Activated CD4-positive, alpha-beta T cell treated with anti-CD3 and anti-CD28 coated beads, Interleukin-2, Interleukin-4, amounts not matched to agents 100 ng/mL and 50 ng/mL, durations not matched to agents 16 hours and 8 hours (primary cell): ENCODE measurements around the gene PCDHGA7.
"Not testable (repeated sequence)": the region's sequence is repeated elsewhere in the genome, so short reads cannot be mapped to it uniquely, and the experiment has no call there.

ENCODE experiments used
- DNase-seq: peaks from one replicate; pipeline ENCODE4 v3.0.0-alpha.2; 2020; ENCODE audit warnings: low spot score

PCDHGA7 gene

DNA sequence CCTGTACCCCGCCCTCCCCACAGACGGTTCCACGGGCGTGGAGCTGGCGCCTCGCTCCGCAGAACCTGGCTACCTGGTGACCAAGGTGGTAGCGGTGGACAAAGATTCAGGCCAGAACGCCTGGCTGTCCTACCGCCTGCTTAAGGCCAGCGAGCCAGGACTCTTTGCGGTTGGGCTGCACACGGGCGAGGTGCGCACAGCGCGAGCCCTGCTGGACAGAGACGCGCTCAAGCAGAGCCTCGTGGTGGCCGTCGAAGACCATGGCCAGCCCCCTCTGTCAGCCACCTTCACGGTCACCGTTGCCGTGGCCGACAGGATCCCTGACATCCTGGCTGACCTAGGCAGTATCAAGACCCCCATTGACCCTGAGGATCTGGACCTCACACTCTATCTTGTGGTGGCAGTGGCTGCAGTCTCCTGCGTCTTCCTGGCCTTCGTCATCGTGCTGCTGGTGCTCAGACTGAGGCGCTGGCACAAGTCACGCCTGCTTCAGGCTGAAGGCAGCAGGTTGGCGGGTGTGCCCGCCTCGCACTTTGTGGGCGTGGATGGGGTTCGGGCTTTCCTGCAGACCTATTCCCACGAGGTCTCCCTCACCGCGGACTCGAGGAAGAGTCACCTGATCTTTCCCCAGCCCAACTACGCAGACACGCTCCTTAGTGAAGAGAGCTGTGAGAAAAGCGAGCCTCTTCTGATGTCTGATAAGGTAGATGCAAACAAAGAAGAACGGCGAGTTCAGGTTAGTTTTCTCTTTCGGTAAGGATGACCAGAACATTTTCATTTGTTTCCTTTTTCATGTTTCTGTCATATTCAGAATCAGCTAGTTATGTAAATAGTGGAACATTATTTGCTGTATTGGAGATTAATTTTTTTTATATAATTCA lies 16.3 kb upstream of the PCDHGA7 start:
- DNase-seq, result no peak

DNA sequence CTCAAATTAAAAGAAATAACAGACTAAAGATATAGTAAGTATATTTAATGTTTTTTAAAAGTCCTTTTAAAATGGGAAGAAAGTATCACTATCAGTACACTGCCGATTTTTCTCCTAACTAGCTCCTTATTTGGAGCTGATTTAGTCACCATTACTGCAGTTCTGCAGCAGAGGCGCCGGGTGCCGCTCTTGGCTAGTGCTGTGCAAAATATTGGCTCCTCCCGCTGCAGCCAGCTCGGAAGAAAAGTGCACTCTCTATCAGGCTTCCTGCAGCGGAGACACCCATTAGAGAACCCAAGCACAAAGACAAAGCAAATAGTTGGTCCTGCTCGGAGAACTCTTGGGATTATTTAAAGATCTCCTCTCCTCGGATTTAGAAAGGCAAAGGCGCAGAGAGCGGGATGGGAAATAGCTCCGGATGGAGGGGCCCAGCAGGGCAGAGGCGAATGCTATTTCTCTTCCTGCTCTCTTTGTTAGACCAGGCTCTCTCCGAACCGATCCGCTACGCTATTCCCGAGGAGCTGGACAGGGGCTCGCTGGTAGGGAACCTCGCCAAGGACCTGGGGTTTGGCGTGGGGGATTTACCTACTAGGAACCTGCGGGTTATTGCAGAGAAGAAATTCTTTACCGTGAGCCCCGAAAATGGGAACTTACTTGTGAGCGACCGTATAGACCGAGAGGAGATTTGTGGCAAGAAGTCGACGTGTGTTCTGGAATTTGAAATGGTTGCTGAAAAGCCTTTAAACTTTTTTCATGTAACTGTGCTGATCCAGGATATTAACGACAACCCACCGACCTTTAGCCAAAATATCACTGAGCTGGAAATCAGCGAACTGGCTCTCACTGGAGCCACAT lies 12.3 kb upstream of the PCDHGA7 start, which contains the start of gene PCDHGB3:
TSS of gene PCDHGB3 (plus strand) at position 249 of the 855 bp plus-strand sequence. CDS start at position 402, 153 bp downstream.
- DNase-seq, result peak; percentile 19

DNA sequence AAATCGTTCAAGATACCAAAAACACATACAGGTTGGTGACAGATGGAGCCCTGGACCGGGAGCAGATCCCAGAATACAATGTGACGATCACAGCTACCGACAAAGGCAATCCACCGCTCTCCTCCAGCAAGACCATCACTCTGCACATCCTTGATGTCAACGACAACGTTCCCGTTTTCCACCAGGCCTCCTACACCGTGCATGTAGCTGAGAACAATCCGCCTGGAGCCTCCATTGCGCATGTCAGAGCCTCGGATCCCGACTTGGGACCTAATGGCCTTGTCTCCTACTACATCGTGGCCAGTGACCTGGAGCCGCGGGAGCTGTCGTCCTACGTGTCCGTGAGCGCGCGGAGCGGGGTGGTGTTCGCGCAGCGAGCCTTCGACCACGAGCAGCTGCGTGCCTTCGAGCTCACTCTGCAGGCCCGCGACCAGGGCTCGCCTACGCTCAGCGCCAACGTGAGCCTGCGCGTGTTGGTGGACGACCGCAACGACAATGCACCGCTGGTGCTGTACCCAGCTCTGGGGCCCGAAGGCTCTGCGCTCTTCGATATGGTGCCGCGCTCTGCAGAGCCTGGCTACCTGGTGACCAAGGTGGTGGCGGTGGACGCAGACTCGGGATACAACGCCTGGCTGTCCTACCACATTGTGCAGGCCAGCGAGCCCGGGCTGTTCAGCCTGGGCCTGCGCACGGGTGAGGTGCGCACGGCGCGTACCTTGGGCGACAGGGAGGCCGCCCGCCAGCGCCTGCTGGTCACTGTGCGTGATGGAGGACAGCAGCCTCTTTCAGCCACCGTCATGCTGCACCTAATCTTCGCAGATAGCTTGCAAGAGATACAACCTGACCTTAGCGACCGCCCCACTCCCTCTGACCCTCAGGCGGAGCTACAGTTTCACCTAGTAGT lies 10.7 kb upstream of the PCDHGA7 start:
- DNase-seq, result no peak

DNA sequence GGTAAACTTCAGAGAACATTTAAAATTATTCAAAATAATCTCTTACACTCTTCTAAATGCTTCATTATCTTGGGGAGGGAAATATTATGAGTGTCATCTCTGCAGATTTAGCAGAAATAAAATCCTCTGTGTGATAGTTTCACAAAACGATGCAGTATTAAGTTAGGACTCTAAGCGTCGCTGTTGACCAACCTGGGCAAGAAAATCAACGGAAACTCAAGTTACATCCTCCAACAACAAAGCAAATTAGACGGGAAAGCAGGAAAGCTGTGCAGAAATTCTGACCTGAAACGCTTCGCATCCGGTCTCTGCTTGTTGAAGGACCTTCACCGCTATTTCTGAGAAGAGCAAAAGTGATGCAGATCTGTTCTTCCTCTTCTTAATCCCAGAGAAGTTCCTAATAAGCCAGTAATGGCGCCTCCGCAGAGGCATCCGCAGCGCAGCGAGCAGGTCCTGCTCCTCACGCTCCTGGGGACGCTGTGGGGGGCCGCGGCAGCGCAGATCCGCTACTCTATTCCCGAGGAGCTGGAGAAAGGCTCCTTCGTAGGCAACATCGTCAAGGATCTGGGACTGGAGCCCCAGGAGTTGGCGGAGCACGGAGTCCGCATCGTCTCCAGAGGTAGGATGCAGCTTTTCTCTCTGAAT lies 8.7 kb upstream of the PCDHGA7 start, which contains the start of gene PCDHGA6:
TSS of gene PCDHGA6 (plus strand) at position 219 of the 645 bp plus-strand sequence. CDS start at position 412, 193 bp downstream.
- no peak for DNase-seq

DNA sequence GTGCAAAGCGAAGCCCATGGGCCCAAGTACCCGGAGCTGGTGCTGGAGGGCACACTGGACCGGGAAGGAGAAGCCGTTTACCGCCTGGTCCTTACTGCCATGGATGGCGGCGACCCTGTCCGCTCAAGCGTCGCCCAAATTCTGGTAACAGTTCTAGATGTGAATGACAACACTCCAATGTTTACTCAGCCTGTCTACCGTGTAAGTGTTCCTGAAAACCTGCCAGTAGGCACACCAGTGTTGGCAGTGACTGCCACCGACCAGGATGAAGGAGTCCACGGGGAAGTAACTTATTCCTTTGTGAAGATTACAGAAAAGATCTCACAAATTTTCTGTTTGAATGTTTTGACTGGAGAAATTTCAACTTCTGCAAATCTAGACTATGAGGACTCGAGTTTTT lies 7.9 kb upstream of the PCDHGA7 start:
- DNase-seq, result no peak

DNA sequence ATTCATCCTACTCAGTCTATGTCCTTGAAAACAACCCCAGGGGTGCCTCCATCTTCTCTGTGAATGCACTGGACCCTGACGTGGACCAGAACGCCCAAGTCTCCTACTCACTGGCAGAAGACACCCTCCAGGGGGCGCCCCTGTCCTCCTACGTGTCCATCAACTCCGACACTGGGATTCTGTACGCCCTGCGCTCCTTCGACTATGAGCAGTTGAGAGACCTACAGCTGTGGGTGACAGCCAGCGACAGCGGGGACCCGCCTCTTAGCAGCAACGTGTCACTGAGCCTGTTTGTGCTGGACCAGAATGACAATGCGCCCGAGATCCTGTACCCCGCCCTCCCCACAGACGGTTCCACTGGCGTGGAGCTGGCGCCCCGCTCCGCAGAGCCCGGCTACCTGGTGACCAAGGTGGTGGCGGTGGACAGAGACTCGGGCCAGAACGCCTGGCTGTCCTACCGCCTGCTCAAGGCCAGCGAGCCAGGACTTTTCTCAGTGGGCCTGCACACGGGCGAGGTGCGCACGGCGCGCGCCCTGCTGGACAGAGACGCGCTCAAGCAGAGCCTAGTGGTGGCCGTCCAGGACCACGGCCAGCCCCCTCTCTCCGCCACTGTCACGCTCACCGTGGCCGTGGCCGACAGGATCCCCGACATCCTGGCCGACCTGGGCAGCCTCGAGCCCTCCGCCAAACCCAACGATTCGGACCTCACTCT lies 6.9 kb upstream of the PCDHGA7 start:
- not testable (repeated sequence) for DNase-seq

DNA sequence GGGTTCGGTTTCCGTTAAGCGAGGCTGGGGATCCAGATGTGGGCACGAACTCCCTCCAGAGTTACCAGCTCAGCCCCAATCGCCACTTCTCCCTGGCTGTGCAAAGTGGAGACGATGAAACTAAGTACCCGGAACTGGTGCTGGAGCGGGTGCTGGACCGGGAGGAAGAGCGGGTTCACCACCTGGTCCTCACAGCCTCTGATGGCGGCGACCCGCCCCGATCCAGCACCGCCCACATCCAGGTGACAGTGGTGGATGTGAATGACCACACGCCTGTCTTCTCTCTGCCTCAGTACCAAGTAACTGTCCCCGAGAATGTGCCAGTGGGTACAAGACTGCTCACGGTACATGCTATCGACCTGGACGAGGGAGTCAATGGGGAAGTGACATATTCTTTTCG lies 803 bp downstream of the PCDHGA7 start:
- DNase-seq, result no peak

DNA sequence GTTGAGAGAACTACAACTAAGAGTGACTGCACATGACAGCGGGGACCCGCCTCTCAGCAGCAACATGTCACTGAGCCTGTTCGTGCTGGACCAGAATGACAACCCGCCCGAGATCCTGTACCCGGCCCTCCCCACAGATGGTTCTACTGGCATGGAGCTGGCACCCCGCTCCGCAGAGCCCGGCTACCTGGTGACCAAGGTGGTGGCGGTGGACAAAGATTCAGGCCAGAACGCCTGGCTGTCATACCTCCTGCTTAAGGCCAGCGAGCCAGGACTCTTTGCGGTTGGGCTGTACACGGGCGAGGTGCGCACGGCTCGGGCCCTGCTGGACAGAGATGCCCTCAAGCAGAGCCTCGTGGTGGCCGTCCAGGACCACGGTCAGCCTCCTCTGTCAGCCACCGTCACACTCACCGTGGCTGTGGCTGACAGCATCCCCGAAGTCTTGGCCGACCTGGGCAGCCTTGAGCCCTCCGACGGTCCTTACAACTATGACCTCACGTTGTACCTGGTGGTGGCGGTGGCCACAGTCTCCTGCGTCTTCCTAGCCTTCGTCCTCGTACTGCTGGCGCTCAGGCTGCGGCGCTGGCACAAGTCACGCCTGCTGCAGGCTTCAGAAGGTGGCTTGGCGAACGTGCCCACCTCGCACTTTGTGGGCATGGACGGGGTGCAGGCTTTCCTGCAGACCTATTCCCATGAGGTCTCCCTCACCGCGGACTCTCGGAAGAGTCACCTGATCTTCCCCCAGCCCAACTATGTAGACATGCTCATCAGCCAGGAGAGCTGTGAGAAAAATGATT lies 2.1 kb downstream of the PCDHGA7 start:
- DNase-seq, result no peak

DNA sequence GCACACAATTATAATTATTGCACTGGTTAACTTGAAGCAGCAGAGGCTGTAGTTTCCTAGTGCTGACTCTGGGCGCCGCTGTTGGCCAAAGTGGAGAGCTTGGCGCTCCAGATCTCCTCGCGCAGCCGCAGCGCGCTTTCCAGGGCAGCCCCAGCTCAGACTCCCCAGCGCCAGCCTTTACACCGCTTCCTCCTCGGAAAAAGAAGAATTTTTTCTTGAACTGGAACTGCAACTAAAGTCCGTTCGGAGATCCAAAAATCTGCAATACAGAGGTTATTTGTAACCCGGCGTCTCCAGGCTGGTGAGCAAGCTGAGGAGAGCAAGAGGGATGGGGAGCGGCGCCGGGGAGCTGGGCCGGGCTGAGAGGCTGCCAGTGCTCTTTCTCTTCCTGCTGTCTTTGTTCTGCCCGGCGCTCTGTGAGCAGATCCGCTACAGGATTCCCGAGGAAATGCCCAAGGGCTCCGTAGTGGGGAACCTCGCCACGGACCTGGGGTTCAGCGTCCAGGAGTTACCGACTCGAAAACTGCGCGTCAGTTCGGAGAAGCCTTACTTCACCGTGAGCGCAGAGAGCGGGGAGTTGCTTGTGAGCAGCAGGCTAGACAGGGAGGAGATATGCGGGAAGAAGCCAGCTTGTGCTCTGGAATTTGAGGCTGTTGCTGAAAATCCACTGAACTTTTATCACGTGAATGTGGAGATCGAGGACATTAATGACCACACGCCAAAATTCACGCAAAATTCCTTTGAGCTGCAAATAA lies 5.2 kb downstream of the PCDHGA7 start, which contains the start of gene PCDHGB4:
TSS of gene PCDHGB4 (plus strand) at position 142 of the 755 bp plus-strand sequence. CDS start at position 329, 187 bp downstream.
- peak; percentile 25 for DNase-seq

DNA sequence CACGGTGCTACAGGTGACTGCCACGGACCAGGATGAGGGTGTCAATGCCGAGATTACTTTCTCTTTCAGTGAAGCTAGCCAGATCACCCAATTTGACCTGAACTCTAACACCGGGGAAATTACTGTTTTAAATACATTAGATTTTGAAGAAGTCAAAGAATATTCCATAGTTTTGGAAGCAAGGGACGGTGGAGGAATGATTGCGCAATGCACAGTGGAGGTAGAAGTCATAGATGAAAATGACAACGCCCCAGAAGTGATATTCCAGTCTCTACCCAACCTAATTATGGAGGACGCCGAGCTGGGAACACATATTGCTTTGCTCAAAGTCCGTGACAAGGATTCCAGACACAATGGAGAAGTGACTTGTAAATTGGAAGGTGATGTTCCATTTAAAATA lies 6.1 kb downstream of the PCDHGA7 start:
- no peak for DNase-seq

DNA sequence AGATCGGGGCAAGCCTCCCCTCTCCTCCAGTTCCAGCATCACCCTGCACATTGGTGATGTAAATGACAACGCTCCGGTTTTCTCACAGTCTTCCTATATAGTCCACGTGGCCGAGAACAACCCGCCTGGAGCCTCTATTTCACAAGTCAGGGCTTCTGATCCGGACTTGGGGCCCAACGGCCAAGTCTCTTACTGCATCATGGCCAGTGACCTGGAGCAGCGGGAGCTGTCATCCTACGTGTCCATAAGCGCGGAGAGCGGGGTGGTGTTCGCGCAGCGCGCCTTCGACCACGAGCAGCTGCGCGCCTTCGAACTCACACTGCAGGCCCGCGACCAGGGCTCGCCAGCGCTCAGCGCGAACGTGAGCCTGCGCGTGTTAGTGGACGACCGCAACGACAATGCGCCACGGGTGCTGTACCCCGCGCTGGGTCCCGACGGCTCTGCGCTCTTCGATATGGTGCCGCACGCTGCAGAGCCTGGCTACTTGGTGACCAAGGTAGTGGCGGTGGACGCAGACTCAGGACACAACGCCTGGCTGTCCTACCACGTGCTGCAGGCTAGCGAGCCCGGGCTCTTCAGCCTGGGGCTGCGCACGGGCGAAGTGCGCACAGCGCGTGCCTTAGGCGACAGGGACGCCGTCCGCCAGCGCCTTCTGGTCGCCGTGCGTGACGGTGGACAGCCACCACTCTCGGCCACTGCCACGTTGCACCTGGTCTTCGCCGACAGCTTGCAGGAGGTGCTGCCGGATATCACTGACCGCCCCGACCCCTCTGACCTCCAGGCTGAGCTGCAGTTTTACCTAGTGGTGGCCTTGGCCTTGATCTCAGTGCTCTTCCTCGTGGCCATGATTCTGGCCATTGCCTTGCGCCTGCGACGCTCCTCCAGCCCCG lies 6.9 kb downstream of the PCDHGA7 start:
- no peak for DNase-seq

DNA sequence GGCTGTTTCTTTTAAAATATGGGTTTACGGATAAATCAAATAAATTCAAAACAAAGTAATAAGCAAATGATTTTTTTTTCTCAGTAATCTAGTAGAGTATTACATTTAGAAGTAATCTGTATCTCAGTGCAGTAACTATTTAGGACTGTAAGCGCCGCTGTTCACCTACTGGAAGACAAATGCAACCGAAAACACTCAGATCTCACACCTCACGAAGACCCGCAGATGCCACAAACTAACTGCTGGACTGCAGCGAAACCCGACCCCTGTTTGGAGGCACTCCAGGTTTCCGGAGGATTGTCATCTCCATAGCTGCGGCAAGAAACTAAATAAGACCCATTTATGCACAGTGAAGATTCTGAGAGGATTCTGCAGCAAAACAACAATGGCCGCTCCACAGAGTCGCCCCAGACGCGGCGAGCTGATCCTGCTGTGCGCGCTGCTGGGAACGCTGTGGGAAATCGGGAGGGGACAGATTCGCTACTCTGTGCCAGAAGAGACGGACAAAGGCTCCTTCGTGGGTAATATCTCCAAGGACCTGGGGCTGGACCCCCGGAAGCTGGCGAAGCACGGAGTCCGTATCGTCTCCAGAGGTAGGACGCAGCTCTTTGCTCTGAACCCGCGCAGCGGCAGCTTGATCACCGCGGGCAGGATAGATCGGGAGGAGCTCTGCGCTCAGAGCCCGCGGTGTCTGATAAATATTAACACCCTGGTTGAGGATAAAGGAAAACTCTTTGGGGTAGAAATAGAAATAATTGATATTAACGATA lies 10.1 kb downstream of the PCDHGA7 start, which contains the start of gene PCDHGA8:
TSS of gene PCDHGA8 (plus strand) at position 205 of the 770 bp plus-strand sequence. CDS start at position 386, 181 bp downstream.
- no peak for DNase-seq

DNA sequence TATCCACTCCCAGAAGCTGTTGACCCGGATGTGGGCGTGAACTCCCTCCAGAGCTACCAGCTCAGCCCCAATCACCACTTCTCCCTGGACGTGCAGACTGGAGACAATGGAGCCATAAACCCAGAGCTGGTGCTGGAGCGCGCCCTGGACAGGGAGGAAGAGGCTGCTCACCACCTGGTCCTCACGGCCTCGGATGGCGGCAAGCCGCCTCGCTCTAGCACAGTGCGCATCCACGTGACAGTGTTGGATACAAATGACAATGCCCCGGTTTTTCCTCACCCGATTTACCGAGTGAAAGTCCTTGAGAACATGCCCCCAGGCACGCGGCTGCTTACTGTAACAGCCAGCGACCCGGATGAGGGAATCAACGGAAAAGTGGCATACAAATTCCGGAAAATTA lies 10.7 kb downstream of the PCDHGA7 start:
- no peak for DNase-seq

DNA sequence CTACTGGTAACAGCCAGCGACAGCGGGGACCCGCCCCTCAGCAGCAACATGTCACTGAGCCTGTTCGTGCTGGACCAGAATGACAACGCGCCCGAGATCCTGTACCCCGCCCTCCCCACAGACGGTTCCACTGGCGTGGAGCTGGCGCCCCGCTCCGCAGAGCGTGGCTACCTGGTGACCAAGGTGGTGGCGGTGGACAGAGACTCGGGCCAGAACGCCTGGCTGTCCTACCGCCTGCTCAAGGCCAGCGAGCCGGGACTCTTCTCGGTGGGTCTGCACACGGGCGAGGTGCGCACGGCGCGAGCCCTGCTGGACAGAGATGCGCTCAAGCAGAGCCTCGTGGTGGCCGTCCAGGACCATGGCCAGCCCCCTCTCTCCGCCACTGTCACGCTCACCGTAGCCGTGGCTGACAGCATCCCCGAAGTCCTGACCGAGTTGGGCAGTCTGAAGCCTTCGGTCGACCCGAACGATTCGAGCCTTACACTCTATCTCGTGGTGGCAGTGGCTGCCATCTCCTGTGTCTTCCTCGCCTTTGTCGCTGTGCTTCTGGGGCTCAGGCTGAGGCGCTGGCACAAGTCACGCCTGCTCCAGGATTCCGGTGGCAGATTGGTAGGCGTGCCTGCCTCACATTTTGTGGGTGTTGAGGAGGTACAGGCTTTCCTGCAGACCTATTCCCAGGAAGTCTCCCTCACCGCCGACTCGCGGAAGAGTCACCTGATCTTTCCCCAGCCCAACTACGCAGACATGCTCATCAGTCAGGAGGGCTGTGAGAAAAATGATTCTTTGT lies 12.1 kb downstream of the PCDHGA7 start:
- DNase-seq, result not testable (repeated sequence)

DNA sequence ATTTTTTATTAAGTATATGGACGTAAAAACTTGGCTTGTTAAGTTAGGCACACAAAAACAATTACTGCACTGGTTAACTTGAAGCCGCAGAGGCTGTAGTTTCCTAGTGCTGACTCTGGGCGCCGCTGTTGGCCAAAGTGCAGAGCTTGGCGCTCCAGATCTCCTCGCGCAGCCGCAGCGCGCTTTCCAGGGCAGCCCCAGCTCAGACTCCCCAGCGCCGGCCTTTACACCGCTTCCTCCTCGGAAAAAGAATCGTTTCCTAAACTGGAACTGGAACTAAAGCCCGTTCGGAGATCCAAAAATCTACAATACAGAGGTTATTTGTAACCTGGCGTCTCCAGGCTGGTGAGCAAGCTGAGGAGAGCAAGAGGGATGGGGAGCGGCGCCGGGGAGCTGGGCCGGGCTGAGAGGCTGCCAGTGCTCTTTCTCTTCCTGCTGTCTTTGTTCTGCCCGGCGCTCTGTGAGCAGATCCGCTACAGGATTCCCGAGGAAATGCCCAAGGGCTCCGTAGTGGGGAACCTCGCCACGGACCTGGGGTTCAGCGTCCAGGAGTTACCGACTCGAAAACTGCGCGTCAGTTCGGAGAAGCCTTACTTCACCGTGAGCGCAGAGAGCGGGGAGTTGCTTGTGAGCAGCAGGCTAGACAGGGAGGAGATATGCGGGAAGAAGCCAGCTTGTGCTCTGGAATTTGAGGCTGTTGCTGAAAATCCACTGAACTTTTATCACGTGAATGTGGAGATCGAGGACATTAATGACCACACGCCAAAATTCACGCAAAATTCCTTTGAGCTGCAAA lies 15.4 kb downstream of the PCDHGA7 start, which contains the start of gene PCDHGB5:
TSS of gene PCDHGB5 (plus strand) at position 192 of the 796 bp plus-strand sequence. CDS start at position 373, 181 bp downstream.
- DNase-seq, result peak; percentile 46
